CD8-positive, alpha-beta memory T cell (primary cell): Measurements from ENCODE around the gene FRY. TPM values are rescaled to one million over a fixed set of nuclear protein-coding genes. Genes with fewer than 3 reads are reported as not detected.
A peak's percentile ranks its signal among the peaks of the same experiment; 100 is the strongest.

Experiments
- CTCF ChIA-PET: fragments of 350-600 bp; sonication (Branson Sonifier 250); formaldehyde crosslinking; loops from one replicate; lab custom pipeline; 2021; ENCODE audit warnings: antibody characterized with exemption; lab: Charles Lee
- POLR2A ChIA-PET: fragments of 350-600 bp; sonication (Branson Sonifier 250); formaldehyde crosslinking; loops from one replicate; lab custom pipeline; 2021; ENCODE audit warnings: antibody characterized with exemption; lab: Charles Lee
- DNase-seq, 5 donors: peaks; one replicate each; pipeline versions ENCODE4 v3.0.0 to v3.0.0-alpha.2; 2020 to 2022; ENCODE audit warnings: mixed read lengths in 1 of 5
- H3K27ac ChIP-seq: one replicate; pipeline ENCODE4 v1.7.0; 2013; ENCODE audit warnings: low read depth, mild to moderate bottlenecking, low read length, moderate library complexity
- H3K27me3 ChIP-seq: 2 replicates; pipeline ENCODE4 v1.7.0; 2013; ENCODE audit warnings: low read length, mild to moderate bottlenecking; ENCODE audit not compliant: insufficient read depth, poor library complexity, severe bottlenecking
- H3K36me3 ChIP-seq: 2 replicates; pipeline ENCODE4 v1.7.0; 2013; ENCODE audit warnings: mild to moderate bottlenecking, low read length, moderate library complexity; ENCODE audit not compliant: insufficient read depth
- H3K4me1 ChIP-seq: 2 replicates; pipeline ENCODE4 v1.7.0; 2013; ENCODE audit warnings: mild to moderate bottlenecking, low read length, moderate library complexity; ENCODE audit not compliant: insufficient read depth
- H3K4me3 ChIP-seq: 2 replicates; pipeline ENCODE4 v1.7.0; 2013; ENCODE audit warnings: mild to moderate bottlenecking, low read length
- H3K9me3 ChIP-seq: 2 replicates; pipeline ENCODE4 v1.7.0; 2013; ENCODE audit warnings: mild to moderate bottlenecking, low read length
- H3K27ac Mint-ChIP-seq, 8 donors: one replicate each; pipeline ENCODE4 v1.8.0; 2020 to 2021; ENCODE audit warnings: mixed read lengths in 8 of 8, mild to moderate bottlenecking in 6 of 8, inconsistent platforms in 3 of 8, moderate library complexity in 3 of 8
- H3K27me3 Mint-ChIP-seq, 2 donors: one replicate each; pipeline ENCODE4 v1.8.0; 2020 to 2021; ENCODE audit warnings: mixed read lengths in 2 of 2, mild to moderate bottlenecking in 1 of 2, moderate library complexity in 1 of 2
- H3K36me3 Mint-ChIP-seq, 3 donors: one replicate each; pipeline ENCODE4 v1.8.0; 2020 to 2021; ENCODE audit warnings: mixed read lengths in 3 of 3, inconsistent platforms in 1 of 3, mild to moderate bottlenecking in 1 of 3
- H3K4me1 Mint-ChIP-seq, 3 donors: one replicate each; pipeline ENCODE4 v1.8.0; 2020 to 2021; ENCODE audit warnings: mixed read lengths in 3 of 3, inconsistent platforms in 1 of 3, mild to moderate bottlenecking in 1 of 3
- H3K4me3 Mint-ChIP-seq, 7 donors: one replicate each; pipeline ENCODE4 v1.8.0; 2020 to 2021; ENCODE audit warnings: mixed read lengths in 7 of 7, mild to moderate bottlenecking in 6 of 7, moderate library complexity in 4 of 7, inconsistent platforms in 2 of 7
- H3K9me3 Mint-ChIP-seq, 5 donors: one replicate each; pipeline ENCODE4 v1.8.0; 2020 to 2022; ENCODE audit warnings: mixed read lengths in 5 of 5, mild to moderate bottlenecking in 3 of 5, moderate library complexity in 2 of 5, inconsistent platforms in 1 of 5
- polyA plus RNA-seq: library from polyadenylated mRNA; unstranded; fragments of 300-500 nt; fragmentation: Illumina TruSeq; gene quantifications from one replicate; pipeline ENCODE4 v1.2.3, GENCODE V29; 2021
- total RNA-seq, 2 experiments: library from RNA; stranded (reverse); gene quantifications; one replicate each; pipeline ENCODE4 v1.2.3, GENCODE V29; 2021

The FRY gene
- total and polyA plus RNA-seq, 3 experiments from 2014 or later: 0.53 to 1.5 (median 0.72) TPM

GRCh38 chr13:32252812-32253438, 221.4 kb downstream of the FRY start:
- H3K4me3 Mint-ChIP-seq: no peak overlapping the region
- no peak for DNase-seq
- Histone ChIP-seq H3K36me3 (no peaks in the 10 kb centered on the region), H3K27ac (no peak overlapping the region), H3K4me3 (no peak overlapping the region), H3K27me3 (no peaks in the 10 kb centered on the region), H3K4me1 (no peaks in the 10 kb centered on the region), H3K9me3 (no peaks in the 10 kb centered on the region)
- no peaks in the 10 kb centered on the region for H3K36me3 Mint-ChIP-seq
- ChIA-PET CTCF (no interaction called here), POLR2A (no interaction called here)
- H3K27me3 Mint-ChIP-seq: peaks cover 0 to 5% of the 10 kb centered on the region in 2 donors
- H3K27ac Mint-ChIP-seq: peak overlapping the region in 2 of 8 donors; percentile 3 to 55
- no peaks in the 10 kb centered on the region for H3K4me1 Mint-ChIP-seq
- H3K9me3 Mint-ChIP-seq: no peaks in the 10 kb centered on the region

- H3K9me3 Mint-ChIP-seq: no peaks in the 10 kb centered on the region
- H3K27ac ChIP-seq: no peak overlapping the region
- no peaks in the 10 kb centered on the region for H3K36me3 Mint-ChIP-seq
- H3K9me3 ChIP-seq: no peaks in the 10 kb centered on the region
- POLR2A ChIA-PET: no interaction called here
- H3K36me3 ChIP-seq: no peaks in the 10 kb centered on the region
- CTCF ChIA-PET: no interaction called here
- H3K4me1 ChIP-seq: no peaks in the 10 kb centered on the region
- H3K4me3 Mint-ChIP-seq: no peak overlapping the region
- H3K4me3 ChIP-seq: no peak overlapping the region
- H3K27ac Mint-ChIP-seq: no peak overlapping the region
- H3K27me3 ChIP-seq: no peaks in the 10 kb centered on the region
- H3K4me1 Mint-ChIP-seq: no peaks in the 10 kb centered on the region
- H3K27me3 Mint-ChIP-seq: peaks cover 0 to 5% of the 10 kb centered on the region in 2 donors
- DNase-seq: no peak
Measured at GRCh38 chr13:32253911-32254399, 222.4 kb downstream of the FRY start.

GRCh38 chr13:32254416-32254815, 222.8 kb downstream of the FRY start:
- Histone ChIP-seq H3K27ac (no peak overlapping the region), H3K9me3 (no peaks in the 10 kb centered on the region), H3K36me3 (no peaks in the 10 kb centered on the region), H3K4me3 (no peak overlapping the region), H3K4me1 (no peaks in the 10 kb centered on the region), H3K27me3 (no peaks in the 10 kb centered on the region)
- H3K4me1 Mint-ChIP-seq: no peaks in the 10 kb centered on the region
- POLR2A ChIA-PET: no interaction called here
- CTCF ChIA-PET: interaction anchor here (0.7 kb wide), 1 partner anchor 9 kb away, joined by 3 read pairs; no protein-coding TSS in a partner anchor
- no peaks in the 10 kb centered on the region for H3K36me3 Mint-ChIP-seq
- no peak overlapping the region for H3K27ac Mint-ChIP-seq
- H3K9me3 Mint-ChIP-seq: no peaks in the 10 kb centered on the region
- H3K4me3 Mint-ChIP-seq: no peak overlapping the region
- DNase-seq: no peak
- H3K27me3 Mint-ChIP-seq: peaks cover 0 to 7% of the 10 kb centered on the region in 2 donors

GRCh38 chr13:32254916-32255723, 223.5 kb downstream of the FRY start:
- Histone ChIP-seq H3K27ac (no peak overlapping the region), H3K27me3 (no peaks in the 10 kb centered on the region), H3K9me3 (no peaks in the 10 kb centered on the region), H3K4me1 (no peaks in the 10 kb centered on the region), H3K4me3 (no peak overlapping the region), H3K36me3 (no peaks in the 10 kb centered on the region)
- Mint-ChIP-seq H3K4me3 (no peak overlapping the region), H3K36me3 (no peaks in the 10 kb centered on the region), H3K27ac (peak overlapping the region in 1 of 8 donors; percentile 40), H3K27me3 (peaks cover 0 to 14% of the 10 kb centered on the region in 2 donors), H3K4me1 (no peaks in the 10 kb centered on the region), H3K9me3 (no peaks in the 10 kb centered on the region)
- DNase-seq: no peak
- ChIA-PET POLR2A (no interaction called here), CTCF (interaction anchor here (0.7 kb wide), 1 partner anchor 9 kb away, joined by 3 read pairs; no protein-coding TSS in a partner anchor)

- Histone ChIP-seq H3K27me3 (no peaks in the 10 kb centered on the region), H3K9me3 (no peaks in the 10 kb centered on the region), H3K4me1 (no peaks in the 10 kb centered on the region), H3K27ac (no peak overlapping the region), H3K4me3 (no peak overlapping the region), H3K36me3 (no peaks in the 10 kb centered on the region)
- no peaks in the 10 kb centered on the region for H3K9me3 Mint-ChIP-seq
- H3K36me3 Mint-ChIP-seq: no peaks in the 10 kb centered on the region
- H3K4me3 Mint-ChIP-seq: no peak overlapping the region
- POLR2A ChIA-PET: no interaction called here
- no peak for DNase-seq
- CTCF ChIA-PET: no interaction called here
- peaks cover 0 to 14% of the 10 kb centered on the region in 2 donors for H3K27me3 Mint-ChIP-seq
- no peaks in the 10 kb centered on the region for H3K4me1 Mint-ChIP-seq
- no peak overlapping the region for H3K27ac Mint-ChIP-seq
Measured at GRCh38 chr13:32255724-32256109, 224.1 kb downstream of the FRY start.

- Histone ChIP-seq H3K4me3 (no peak overlapping the region), H3K9me3 (no peaks in the 10 kb centered on the region), H3K27ac (no peak overlapping the region), H3K4me1 (no peaks in the 10 kb centered on the region), H3K36me3 (no peaks in the 10 kb centered on the region), H3K27me3 (no peaks in the 10 kb centered on the region)
- Mint-ChIP-seq H3K4me1 (no peaks in the 10 kb centered on the region), H3K36me3 (peaks cover 0 to under 1% (median 0%) of the 10 kb centered on the region in 3 donors), H3K27me3 (peaks cover 0 to 14% of the 10 kb centered on the region in 2 donors), H3K9me3 (no peaks in the 10 kb centered on the region), H3K27ac (no peak overlapping the region), H3K4me3 (no peak overlapping the region)
- CTCF ChIA-PET: no interaction called here
- POLR2A ChIA-PET: no interaction called here
- no peak for DNase-seq
Measured at GRCh38 chr13:32256243-32256642, 224.7 kb downstream of the FRY start.

GRCh38 chr13:32257649-32258048, 226.1 kb downstream of the FRY start:
- no peaks in the 10 kb centered on the region for H3K9me3 Mint-ChIP-seq
- Histone ChIP-seq H3K27ac (no peak overlapping the region), H3K27me3 (no peaks in the 10 kb centered on the region), H3K4me3 (no peak overlapping the region), H3K36me3 (no peaks in the 10 kb centered on the region), H3K9me3 (no peaks in the 10 kb centered on the region), H3K4me1 (no peaks in the 10 kb centered on the region)
- DNase-seq: no peak
- peaks cover 0 to 14% of the 10 kb centered on the region in 2 donors for H3K27me3 Mint-ChIP-seq
- peaks cover 0 to 2% (median 0%) of the 10 kb centered on the region in 3 donors for H3K36me3 Mint-ChIP-seq
- no peak overlapping the region for H3K27ac Mint-ChIP-seq
- no peaks in the 10 kb centered on the region for H3K4me1 Mint-ChIP-seq
- CTCF ChIA-PET: no interaction called here
- POLR2A ChIA-PET: no interaction called here
- H3K4me3 Mint-ChIP-seq: no peak overlapping the region

- no peak overlapping the region for H3K27ac Mint-ChIP-seq
- POLR2A ChIA-PET: no interaction called here
Measured at GRCh38 chr13:32259116-32259515, 227.5 kb downstream of the FRY start.

More at GRCh38 chr13:32259116-32259515, 227.5 kb downstream of the FRY start:
- CTCF ChIA-PET: interaction anchor here (0.6 kb wide), 1 partner anchor 9 kb away, joined by 3 read pairs; no protein-coding TSS in a partner anchor
- Histone ChIP-seq H3K27ac (no peak overlapping the region), H3K4me1 (no peaks in the 10 kb centered on the region), H3K4me3 (no peak overlapping the region), H3K27me3 (no peaks in the 10 kb centered on the region), H3K9me3 (no peaks in the 10 kb centered on the region), H3K36me3 (no peaks in the 10 kb centered on the region)
- DNase-seq: no peak
- H3K4me1 Mint-ChIP-seq: no peaks in the 10 kb centered on the region
- no peaks in the 10 kb centered on the region for H3K9me3 Mint-ChIP-seq
- H3K4me3 Mint-ChIP-seq: no peak overlapping the region
- H3K36me3 Mint-ChIP-seq: peaks cover 0 to 2% (median 0%) of the 10 kb centered on the region in 3 donors
- peaks cover 0 to 14% of the 10 kb centered on the region in 2 donors for H3K27me3 Mint-ChIP-seq
